Heart right ventricle (tissue), 16 donors: Measurements from ENCODE around the gene ACSS1. TPM values are rescaled to one million over a fixed set of nuclear protein-coding genes. Genes with fewer than 3 reads are reported as not detected.

ENCODE experiments used
- ATAC-seq, 8 donors: fragments of 200-7000 bp; cut with Tn5 transposase; one replicate each; pipeline ENCODE4 v1.9.1; 2020; ENCODE audit warnings: mild to moderate bottlenecking in 8 of 8, moderate library complexity in 8 of 8, moderate number of reproducible peaks in 1 of 8
- DNase-seq, 2 donors: peaks; one replicate each; pipeline ENCODE4 v3.0.0-alpha.2; 2020
- H3K27ac ChIP-seq, 10 donors: fragments of 200-600 bp; sonication (generic) in 2 of 10; one replicate each; pipeline versions ENCODE4 v1.5.0 to v1.8.0; 2020 to 2022; ENCODE audit warnings: mild to moderate bottlenecking in 3 of 10
- H3K27me3 ChIP-seq, 7 donors: fragments of 200-600 bp; one replicate each; pipeline ENCODE4 v1.8.0; 2021 to 2022; ENCODE audit warnings: mild to moderate bottlenecking in 2 of 7
- H3K36me3 ChIP-seq, 9 donors: fragments of 200-600 bp; sonication (generic) in 1 of 9; one replicate each; pipeline versions ENCODE4 v1.5.0 to v1.8.0; 2020 to 2022; ENCODE audit warnings: mild to moderate bottlenecking in 2 of 9
- H3K4me1 ChIP-seq, 9 donors: fragments of 200-600 bp; sonication (generic) in 1 of 9; one replicate each; pipeline versions ENCODE4 v1.5.0 to v1.8.0; 2020 to 2022; ENCODE audit warnings: mild to moderate bottlenecking in 4 of 9
- H3K4me3 ChIP-seq, 10 donors: fragments of 200-600 bp; sonication (generic) in 2 of 10; one replicate each; pipeline versions ENCODE4 v1.5.0 to v1.8.0; 2020 to 2022; ENCODE audit warnings: mild to moderate bottlenecking in 7 of 10, moderate library complexity in 2 of 10
- H3K9me3 ChIP-seq, 11 donors: fragments of 200-600 bp in 10 of 11; sonication (generic) in 2 of 11; one replicate each; pipeline versions ENCODE4 v1.5.0 to v1.8.0; 2013 to 2022; ENCODE audit warnings: mild to moderate bottlenecking in 2 of 11, control low read depth in 1 of 11, moderate library complexity in 1 of 11
- WGBS, 2 donors: extraction: QIAGEN DNeasy Blood & Tissue Kit; methylation state at CpG; one replicate each; pipeline ENCODE4 v1.1.7; 2013; ENCODE audit warnings: inconsistent platforms in 1 of 2; 5-methylcytosine and 5-hydroxymethylcytosine counted together
- intact Hi-C, 10 donors: fragments of 100-400 bp; cut with DNase I; formaldehyde crosslinking; loops; one replicate each; pipeline versions ENCODE4 v1.11.1 to v1.14.2; 2022
- polyA plus RNA-seq, 2 donors: library from polyadenylated mRNA; stranded (reverse); fragments of 200-250 nt; gene quantifications; one replicate each; pipeline ENCODE4 v1.2.3, GENCODE V29; 2013
- total RNA-seq, 10 donors: library from RNA; stranded (reverse); fragmentation: NEBNext Ultra II Directional in 3 of 10; extraction: Animal tissue kit (Norgen Biotek cat#: 25700) in 3 of 10; gene quantifications; one replicate each; pipeline versions ENCODE4 v1.2.1 to v1.2.4, GENCODE V29; 2021 to 2023
- TF ChIP-seq, protein P1 (sequence below), 9 donors: fragments of 200-600 bp; sonication (generic) in 2 of 9; IDR thresholded peaks; one replicate each; pipeline versions ENCODE4 v1.5.0 to v1.8.0; 2021 to 2022; ENCODE audit warnings: antibody characterized with exemption in 9 of 9, mild to moderate bottlenecking in 5 of 9, moderate library complexity in 1 of 9
- donor health status: Arrhythmogenic right ventricular cardiomyopathy.
- donor health status: ischemic (EF 13 %, LVEDD 7.1; RV severe dilation, severe dysfunction).
- donor health status: healthy with polysubstance abuse.
- donor health status: DM: no; HTN: yes; CAD: no.
- donor health status: DM: no; HTN: no; CAD: no.
- donor health status: ischemic (EF 25% LVEDD 6.9; RV normal size, moderate dysfunction).
- donor health status: ischemic (EF 25% LVEDD 5.7; RV mildly dilated, moderate dysfunction).
- donor health status: healthy.
- donor health status: DM: yes; HTN: yes; CAD: no.
- donor health status: Ischemic cardiomyopathy.
- donor health status: ischemic (EF 35%, LVEDD 5.7; RV mildly dilated, moderate dysfunction).
- donor health status: nonischemic (EF 11% LVEDD 7.7; RV severe dilation, severe dysfunction).
- donor health status: DM: yes; HTN: yes; CAD: no.
- donor health status: PGD.
- donor health status: ischemic (EF 29% LVEDD 5.4; RV normal size, mild dysfunction).
- donor health status: nonischemic (EF 23%, LVEDD 6.1; RV moderate dilation, normal function).

ACSS1 gene
- total and polyA plus RNA-seq, 12 donors, result 29.7 to 114 (median 84.9) TPM

DNA sequence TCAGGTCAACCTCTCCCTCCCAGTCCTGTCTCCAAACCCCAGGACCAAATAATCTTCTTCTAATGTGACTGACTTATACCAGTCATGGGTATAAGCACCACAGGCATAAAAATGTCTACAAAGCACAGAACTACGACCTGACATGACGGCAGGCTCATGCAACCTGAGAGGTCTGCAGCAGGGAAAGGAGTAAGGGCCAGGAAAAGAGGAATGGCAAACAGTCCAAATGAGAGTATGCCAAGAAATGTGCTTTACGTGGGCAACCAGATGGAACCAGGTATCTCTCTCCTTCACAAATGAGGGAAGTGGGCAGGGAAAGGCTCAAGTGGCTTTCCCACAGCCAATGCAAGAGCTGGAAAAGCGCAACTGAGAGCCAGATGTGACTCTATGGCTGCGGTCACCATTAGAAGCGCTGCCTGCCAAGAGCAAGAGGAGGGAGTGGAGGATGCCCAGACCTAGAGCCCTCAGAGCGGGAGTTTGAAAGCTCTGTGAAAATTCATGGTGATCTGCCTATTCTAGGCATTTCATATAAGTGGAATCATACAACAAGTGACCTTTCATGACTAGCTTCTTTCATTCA lies 71.4 kb downstream of the ACSS1 start:
- H3K36me3 ChIP-seq, result peaks cover 0 to 21% (median 0%) of the 10 kb centered on the region in 9 donors
- peak overlapping the region in 1 of 10 donors; percentile 80 for H3K27ac ChIP-seq
- H3K27me3 ChIP-seq, result no peaks in the 10 kb centered on the region
- 96 to 97% methylated on average over 7 of the region's 7 CpGs for WGBS, 2 donors
- no peaks in the 10 kb centered on the region for H3K9me3 ChIP-seq
- ATAC-seq, result no peak
- peaks cover 0 to 98% (median 27%) of the 10 kb centered on the region in 9 donors for H3K4me1 ChIP-seq
- TF ChIP-seq, protein P1, sequence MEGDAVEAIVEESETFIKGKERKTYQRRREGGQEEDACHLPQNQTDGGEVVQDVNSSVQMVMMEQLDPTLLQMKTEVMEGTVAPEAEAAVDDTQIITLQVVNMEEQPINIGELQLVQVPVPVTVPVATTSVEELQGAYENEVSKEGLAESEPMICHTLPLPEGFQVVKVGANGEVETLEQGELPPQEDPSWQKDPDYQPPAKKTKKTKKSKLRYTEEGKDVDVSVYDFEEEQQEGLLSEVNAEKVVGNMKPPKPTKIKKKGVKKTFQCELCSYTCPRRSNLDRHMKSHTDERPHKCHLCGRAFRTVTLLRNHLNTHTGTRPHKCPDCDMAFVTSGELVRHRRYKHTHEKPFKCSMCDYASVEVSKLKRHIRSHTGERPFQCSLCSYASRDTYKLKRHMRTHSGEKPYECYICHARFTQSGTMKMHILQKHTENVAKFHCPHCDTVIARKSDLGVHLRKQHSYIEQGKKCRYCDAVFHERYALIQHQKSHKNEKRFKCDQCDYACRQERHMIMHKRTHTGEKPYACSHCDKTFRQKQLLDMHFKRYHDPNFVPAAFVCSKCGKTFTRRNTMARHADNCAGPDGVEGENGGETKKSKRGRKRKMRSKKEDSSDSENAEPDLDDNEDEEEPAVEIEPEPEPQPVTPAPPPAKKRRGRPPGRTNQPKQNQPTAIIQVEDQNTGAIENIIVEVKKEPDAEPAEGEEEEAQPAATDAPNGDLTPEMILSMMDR (IDR thresholded peaks at IDR 0.05), result no peak
- no peak for DNase-seq
- intact Hi-C loops, result no loop called here
- no peak overlapping the region for H3K4me3 ChIP-seq

DNA sequence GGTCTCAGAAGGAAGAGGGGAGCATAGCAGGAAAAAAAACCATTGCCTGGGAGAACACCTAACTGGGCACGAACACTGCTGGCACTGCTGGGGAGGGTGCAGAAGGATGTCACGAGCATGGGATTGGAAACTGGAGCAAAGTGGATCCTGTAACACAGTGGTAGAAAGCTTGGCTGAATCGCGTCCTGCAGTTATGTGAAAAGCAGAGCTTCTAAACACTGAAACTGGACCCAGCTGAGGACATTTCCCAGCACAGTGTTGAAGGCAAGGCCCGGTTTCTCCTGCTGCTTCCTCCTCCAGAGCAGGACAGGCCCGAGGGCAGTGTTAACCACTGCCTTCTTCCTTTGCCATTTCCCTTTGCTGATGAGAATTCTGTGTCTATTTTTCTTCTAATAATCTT lies 72.1 kb downstream of the ACSS1 start:
- DNase-seq, result no peak
- 71 to 74% methylated on average over 6 of the region's 6 CpGs for WGBS, 2 donors
- no peaks in the 10 kb centered on the region for H3K9me3 ChIP-seq
- H3K4me1 ChIP-seq, result peaks cover 0 to 98% (median 20%) of the 10 kb centered on the region in 9 donors
- ATAC-seq, result peak in 4 of 8 donors; percentile 20 to 47 (median 30)
- no peak overlapping the region for H3K4me3 ChIP-seq
- TF ChIP-seq, protein P1 (IDR thresholded peaks at IDR 0.05), result no peak
- peak overlapping the region in 2 of 10 donors; percentile 33 to 80 for H3K27ac ChIP-seq
- H3K27me3 ChIP-seq, result no peaks in the 10 kb centered on the region
- H3K36me3 ChIP-seq, result peaks cover 0 to 28% (median 6%) of the 10 kb centered on the region in 9 donors
- intact Hi-C loops, result no loop called here

DNA sequence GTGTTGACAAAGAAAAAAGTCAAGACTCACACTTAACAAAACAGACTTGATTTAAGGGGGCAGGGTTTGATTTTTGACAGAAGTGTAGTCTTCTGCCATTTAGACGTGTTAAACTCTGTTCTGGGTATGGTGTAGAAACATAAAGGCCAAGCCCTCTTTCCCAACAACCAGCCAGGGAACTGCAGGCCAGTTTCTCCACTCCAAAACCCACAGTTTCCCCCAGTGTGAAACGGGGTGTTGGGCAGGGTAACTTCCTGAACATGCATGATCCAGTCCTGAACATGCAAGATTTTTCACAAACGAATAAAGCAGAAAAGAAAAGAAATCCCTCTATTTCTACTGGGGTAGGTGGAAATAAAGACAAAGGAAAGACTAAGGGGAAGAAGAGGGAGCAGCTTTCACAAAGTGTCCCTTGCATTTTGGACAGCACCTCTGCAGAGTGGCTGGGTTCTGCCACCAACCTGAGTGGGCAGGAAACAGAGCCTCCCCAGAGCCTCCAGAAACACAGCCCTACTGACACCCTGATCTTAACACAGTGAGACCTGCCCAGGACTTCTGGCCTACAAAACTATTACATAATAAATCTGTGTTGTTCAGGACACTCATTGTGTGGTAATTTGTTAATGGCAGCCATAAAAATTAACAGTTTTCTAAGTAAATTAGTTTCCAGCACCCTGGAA lies 72.8 kb downstream of the ACSS1 start:
- intact Hi-C loops, result no loop called here
- H3K27me3 ChIP-seq, result no peaks in the 10 kb centered on the region
- ATAC-seq (no peak), DNase-seq (no peak)
- H3K4me3 ChIP-seq, result no peak overlapping the region
- peak overlapping the region in 3 of 10 donors; percentile 16 to 80 (median 33) for H3K27ac ChIP-seq
- peaks cover 0 to 98% (median 16%) of the 10 kb centered on the region in 9 donors for H3K4me1 ChIP-seq
- TF ChIP-seq, protein P1 (IDR thresholded peaks at IDR 0.05), result no peak
- H3K9me3 ChIP-seq, result no peaks in the 10 kb centered on the region
- peaks cover 0 to 35% (median 10%) of the 10 kb centered on the region in 9 donors for H3K36me3 ChIP-seq
- 72 to 74% methylated on average over 3 of the region's 3 CpGs for WGBS, 2 donors

DNA sequence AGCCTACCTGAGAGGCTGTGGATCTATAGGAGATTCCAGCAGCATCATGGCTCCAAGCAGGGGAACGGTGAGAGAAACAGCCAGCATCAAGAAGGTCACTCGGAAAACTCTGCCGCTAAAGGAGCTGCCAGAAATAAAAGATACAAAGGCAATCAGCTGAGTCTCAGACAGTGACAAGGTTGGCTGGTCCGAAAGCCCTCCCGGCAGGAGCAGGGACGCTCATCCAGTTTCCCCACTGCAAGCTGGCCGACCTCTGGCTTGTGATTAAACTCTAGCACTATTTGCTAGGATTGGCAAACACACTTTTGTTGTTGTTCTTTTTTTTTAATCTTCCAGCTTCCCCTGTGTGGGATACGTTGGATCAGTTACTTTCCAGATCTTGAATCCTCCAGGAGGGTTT lies 74.0 kb downstream of the ACSS1 start:
- H3K27me3 ChIP-seq, result no peaks in the 10 kb centered on the region
- DNase-seq, result no peak
- peak overlapping the region in 4 of 10 donors; percentile 10 to 80 (median 30) for H3K27ac ChIP-seq
- WGBS, 2 donors, result 69 to 75% methylated on average over 8 of the region's 8 CpGs
- peaks cover 0 to 42% (median 10%) of the 10 kb centered on the region in 9 donors for H3K36me3 ChIP-seq
- peak in 7 of 8 donors; percentile 28 to 67 (median 45) for ATAC-seq
- no peak overlapping the region for H3K4me3 ChIP-seq
- H3K4me1 ChIP-seq, result peaks cover 0 to 90% (median 16%) of the 10 kb centered on the region in 9 donors
- TF ChIP-seq, protein P1 (IDR thresholded peaks at IDR 0.05), result no peak
- intact Hi-C loops, result no loop called here
- H3K9me3 ChIP-seq, result no peaks in the 10 kb centered on the region
